Activated naive CD8-positive, alpha-beta T cell treated with anti-CD3 and anti-CD28 coated beads, Interleukin-2, amount 50 U/mL, for 24 hours (primary cell): ENCODE results near the gene MAP3K15.
"Not testable (repeated sequence)": the region's sequence is repeated elsewhere in the genome, so short reads cannot be mapped to it uniquely, and the experiment has no call there.

Experiments used
- ATAC-seq: fragments of 150-1000 bp; cut with Tn5 transposase; one replicate; pipeline ENCODE4 v1.10.0; 2021
- DNase-seq: peaks from one replicate; pipeline ENCODE4 v3.0.0; 2021
- H3K27ac Mint-ChIP-seq: one replicate; pipeline ENCODE4 v1.8.0; 2021; ENCODE audit warnings: mild to moderate bottlenecking, mixed read lengths
- H3K27me3 Mint-ChIP-seq: one replicate; pipeline ENCODE4 v1.8.0; 2021; ENCODE audit warnings: mixed read lengths
- H3K36me3 Mint-ChIP-seq: one replicate; pipeline ENCODE4 v1.8.0; 2021; ENCODE audit warnings: low read depth, mixed read lengths
- H3K4me1 Mint-ChIP-seq: one replicate; pipeline ENCODE4 v1.8.0; 2021; ENCODE audit warnings: mixed read lengths
- H3K4me3 Mint-ChIP-seq: one replicate; pipeline ENCODE4 v1.8.0; 2021; ENCODE audit warnings: mild to moderate bottlenecking, moderate library complexity, mixed read lengths
- H3K9me3 Mint-ChIP-seq: one replicate; pipeline ENCODE4 v1.8.0; 2021; ENCODE audit warnings: mixed read lengths

Gene MAP3K15

DNA sequence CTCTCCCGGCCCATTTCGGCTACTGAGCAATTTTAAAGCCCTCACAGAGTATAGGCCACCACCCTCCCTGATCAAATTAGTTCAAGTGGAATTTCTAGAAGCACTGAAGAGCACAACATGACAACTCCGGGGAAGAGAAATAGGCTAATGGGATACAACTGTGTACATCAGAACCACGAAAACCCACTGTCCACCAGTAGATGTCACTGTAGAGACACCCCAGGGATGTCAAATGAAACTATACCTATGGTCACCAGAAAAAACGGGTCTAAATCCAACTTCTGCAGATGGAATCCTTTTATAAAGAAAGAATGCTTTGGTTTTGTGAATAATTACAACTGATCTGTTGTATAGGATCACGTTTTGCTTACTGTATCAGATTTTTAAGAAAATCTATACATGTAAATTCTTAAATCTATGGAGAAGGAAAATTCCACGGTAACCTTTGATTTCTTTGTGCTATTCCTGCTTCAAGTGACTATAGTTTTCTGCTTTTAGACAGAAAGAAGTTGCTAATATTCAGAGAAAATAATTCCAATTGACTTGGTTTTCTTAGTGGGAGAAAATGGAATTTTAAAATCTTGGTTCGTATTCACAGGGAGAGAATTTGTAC, 29.5 kb upstream of the MAP3K15 start:
- Mint-ChIP-seq H3K36me3 (peaks cover 35% of the 10 kb centered on the region), H3K27ac (no peak overlapping the region), H3K27me3 (no peaks in the 10 kb centered on the region), H3K9me3 (no peaks in the 10 kb centered on the region), H3K4me3 (no peak overlapping the region), H3K4me1 (peaks cover 24% of the 10 kb centered on the region)
- ATAC-seq, result peak; percentile 63
- DNase-seq, result peak; percentile 37

DNA sequence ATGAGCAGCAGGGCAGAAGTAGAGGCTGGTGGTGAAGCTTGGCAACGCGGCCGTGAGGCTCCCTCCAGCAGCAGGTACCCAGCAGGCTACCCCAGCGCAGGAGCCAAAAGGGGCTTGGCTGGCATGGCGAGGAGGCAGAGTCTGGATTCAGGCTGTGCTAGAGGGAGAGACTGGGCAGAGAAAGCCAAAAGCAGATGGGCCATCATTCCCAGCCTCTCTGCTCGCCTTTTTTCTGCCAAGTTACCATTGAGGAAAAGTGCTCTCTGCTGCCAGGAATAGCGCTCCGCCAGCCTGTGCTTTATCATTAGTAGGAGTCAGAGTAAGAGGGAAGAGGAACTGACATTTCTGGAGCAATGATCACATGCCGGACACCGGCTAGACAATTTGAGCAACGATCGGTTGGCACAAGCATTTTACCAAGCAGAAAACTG, 28.7 kb upstream of the MAP3K15 start:
- no peaks in the 10 kb centered on the region for H3K9me3 Mint-ChIP-seq
- peaks cover 17% of the 10 kb centered on the region for H3K4me1 Mint-ChIP-seq
- DNase-seq (no peak), ATAC-seq (no peak)
- H3K27ac Mint-ChIP-seq, result no peak overlapping the region
- peaks cover 33% of the 10 kb centered on the region for H3K36me3 Mint-ChIP-seq
- H3K27me3 Mint-ChIP-seq, result no peaks in the 10 kb centered on the region
- no peak overlapping the region for H3K4me3 Mint-ChIP-seq

DNA sequence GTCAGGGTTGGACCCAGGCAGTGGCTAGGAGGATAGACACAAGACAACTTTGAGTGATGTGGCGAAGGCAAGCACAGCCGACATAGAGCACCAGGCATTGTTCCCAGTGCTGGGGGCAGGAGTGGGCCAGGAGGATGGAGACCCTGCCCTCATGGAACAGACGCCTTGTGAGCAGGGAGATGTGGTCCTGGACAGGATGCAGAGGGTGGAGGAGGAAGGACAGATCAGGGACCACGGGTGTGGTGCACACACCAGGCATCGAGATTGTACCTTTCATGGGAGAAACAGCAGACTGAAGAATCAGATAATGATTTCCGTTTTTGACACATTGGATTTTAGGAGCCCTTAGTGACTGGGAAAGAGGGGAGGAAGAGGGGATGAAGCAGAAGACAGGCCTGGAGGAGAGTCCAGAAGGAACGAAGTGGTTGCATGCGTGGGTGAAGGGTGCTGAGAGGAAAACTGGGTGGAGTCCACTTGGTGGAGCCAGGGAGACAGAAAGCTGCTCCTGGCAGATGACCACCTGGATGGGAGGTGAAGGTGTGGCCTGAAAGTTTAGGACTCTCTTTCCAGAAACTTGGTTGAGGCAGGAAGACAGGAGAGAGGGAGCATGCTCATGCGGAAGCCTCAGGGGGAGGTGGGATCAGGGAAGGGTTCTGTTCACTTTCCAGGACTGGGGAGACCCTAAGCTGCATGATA, 27.9 kb upstream of the MAP3K15 start:
- Mint-ChIP-seq H3K9me3 (no peaks in the 10 kb centered on the region), H3K4me3 (no peak overlapping the region), H3K27ac (peak overlapping the region; percentile 29), H3K27me3 (no peaks in the 10 kb centered on the region), H3K36me3 (peaks cover 25% of the 10 kb centered on the region), H3K4me1 (peaks cover 9% of the 10 kb centered on the region)
- no peak for DNase-seq
- no peak for ATAC-seq

DNA sequence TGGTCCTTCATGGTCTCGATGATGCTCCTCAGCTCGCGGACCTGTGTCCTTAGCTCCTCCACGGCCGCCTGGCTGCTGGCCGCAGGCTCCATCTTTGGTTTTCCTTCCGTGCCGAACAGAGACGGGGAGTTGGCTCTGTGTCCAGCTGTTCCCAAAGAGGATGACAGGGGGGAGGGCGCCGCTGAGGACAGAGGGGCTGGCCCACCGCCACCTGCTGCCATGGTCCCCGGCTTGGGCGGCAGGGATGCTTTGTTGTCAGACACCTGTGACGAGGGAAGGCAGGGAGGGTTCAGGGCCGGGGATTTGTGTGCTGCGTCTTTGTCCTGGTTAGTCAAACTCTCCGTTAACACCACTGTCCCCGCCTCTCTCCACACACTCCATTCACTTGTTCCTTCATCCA, 26.6 kb upstream of the MAP3K15 start:
- Mint-ChIP-seq H3K9me3 (no peaks in the 10 kb centered on the region), H3K36me3 (peaks cover 23% of the 10 kb centered on the region), H3K27me3 (no peaks in the 10 kb centered on the region), H3K27ac (no peak overlapping the region), H3K4me1 (peaks cover 5% of the 10 kb centered on the region), H3K4me3 (no peak overlapping the region)
- DNase-seq (no peak), ATAC-seq (no peak)

DNA sequence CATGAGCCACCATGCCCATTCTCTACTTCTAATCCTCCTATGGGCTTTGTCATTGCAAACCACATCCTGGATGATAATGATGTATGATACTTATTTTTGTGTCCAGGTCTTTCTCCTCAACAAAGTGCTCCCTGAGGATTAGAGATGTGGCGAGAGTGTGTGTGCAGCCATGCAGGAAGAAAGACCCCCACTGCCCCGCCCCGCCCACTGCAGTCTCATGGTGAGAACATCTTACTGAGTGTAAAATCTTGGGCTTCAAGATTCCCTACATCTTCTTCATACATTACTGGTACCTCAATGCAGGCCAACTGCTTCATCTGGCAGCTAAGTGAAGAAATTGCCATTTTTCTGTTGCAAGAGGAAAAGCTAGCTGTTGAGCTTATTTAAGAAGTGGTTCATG, 25.9 kb upstream of the MAP3K15 start:
- no peak for DNase-seq

DNA sequence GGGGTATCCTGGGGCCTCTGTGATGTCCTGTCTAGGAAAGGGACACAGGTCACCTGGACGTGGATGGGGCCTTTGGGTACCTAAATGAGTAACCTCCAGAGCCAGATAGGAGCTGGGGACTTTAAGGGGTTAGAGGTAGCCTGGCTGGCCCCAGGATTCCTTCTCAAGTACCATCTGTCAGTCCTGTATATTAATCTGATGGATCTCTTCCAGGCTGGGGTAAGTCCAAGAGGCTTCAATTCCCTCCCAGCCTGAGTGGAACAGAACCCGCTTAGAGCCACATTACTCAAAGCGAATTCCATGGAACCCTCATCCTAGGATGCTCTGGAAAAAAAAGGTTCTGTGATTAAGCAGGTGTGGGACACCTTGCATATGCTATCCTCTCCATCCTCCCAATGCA, 24.8 kb upstream of the MAP3K15 start:
- Mint-ChIP-seq H3K36me3 (peaks cover 18% of the 10 kb centered on the region), H3K4me3 (no peak overlapping the region), H3K4me1 (peaks cover 1% of the 10 kb centered on the region), H3K9me3 (no peaks in the 10 kb centered on the region), H3K27ac (no peak overlapping the region), H3K27me3 (no peaks in the 10 kb centered on the region)
- no peak for DNase-seq
- ATAC-seq, result no peak

More for the DNA sequence above, 25.9 kb upstream of the MAP3K15 start:
- Mint-ChIP-seq H3K27ac (no peak overlapping the region), H3K4me1 (peaks cover 5% of the 10 kb centered on the region), H3K4me3 (no peak overlapping the region), H3K27me3 (no peaks in the 10 kb centered on the region), H3K9me3 (no peaks in the 10 kb centered on the region), H3K36me3 (peaks cover 23% of the 10 kb centered on the region)
- ATAC-seq, result no peak

DNA sequence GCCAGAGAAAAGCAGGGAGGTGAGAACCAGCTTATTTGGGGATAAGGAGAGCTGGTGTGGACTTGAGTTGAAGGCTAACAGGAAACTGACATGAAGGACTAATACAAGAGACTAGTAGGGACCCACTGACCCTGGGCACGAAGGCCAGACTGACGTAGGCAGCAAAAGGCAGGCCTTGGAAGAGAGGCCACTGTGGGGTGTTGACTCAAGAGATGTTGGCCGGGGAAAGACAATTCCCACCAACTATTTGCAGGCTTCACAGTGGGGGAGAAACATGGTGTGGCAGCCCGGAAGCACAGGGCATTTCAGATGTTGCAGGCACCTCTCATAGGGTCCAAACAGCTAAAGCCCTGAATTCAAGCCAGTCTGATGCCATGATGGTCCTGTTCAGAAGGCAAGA, 24.4 kb upstream of the MAP3K15 start:
- Mint-ChIP-seq H3K4me3 (no peak overlapping the region), H3K27ac (peak overlapping the region; percentile 57)

DNA sequence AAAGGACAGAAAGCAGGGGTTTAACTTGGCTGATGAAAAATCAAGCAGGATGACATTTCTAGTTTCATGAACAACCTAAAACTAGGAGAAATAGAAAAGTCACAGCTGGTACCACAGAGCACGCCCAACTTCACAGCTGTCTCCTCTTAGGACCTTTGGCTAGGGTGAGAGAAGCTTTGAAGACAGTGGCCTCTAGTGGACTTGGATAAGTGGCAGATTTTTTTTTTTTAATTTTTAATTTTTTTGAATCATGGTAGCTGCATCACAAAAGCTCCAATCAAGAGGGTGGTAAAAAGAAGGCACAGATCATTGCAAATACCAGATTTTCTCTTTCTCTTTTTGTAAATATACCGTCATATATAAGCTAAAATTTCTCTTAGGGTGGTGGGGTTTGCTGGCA, 20.2 kb upstream of the MAP3K15 start:
- no peak overlapping the region for H3K4me3 Mint-ChIP-seq
- H3K36me3 Mint-ChIP-seq, result peaks cover 5% of the 10 kb centered on the region
- no peaks in the 10 kb centered on the region for H3K9me3 Mint-ChIP-seq
- no peak overlapping the region for H3K27ac Mint-ChIP-seq
- H3K27me3 Mint-ChIP-seq, result no peaks in the 10 kb centered on the region
- no peaks in the 10 kb centered on the region for H3K4me1 Mint-ChIP-seq
- DNase-seq (no peak), ATAC-seq (no peak)

More for the DNA sequence above, 24.4 kb upstream of the MAP3K15 start:
- peaks cover 15% of the 10 kb centered on the region for H3K36me3 Mint-ChIP-seq
- no peaks in the 10 kb centered on the region for H3K27me3 Mint-ChIP-seq
- DNase-seq (no peak), ATAC-seq (no peak)
- no peaks in the 10 kb centered on the region for H3K4me1 Mint-ChIP-seq
- H3K9me3 Mint-ChIP-seq, result no peaks in the 10 kb centered on the region

DNA sequence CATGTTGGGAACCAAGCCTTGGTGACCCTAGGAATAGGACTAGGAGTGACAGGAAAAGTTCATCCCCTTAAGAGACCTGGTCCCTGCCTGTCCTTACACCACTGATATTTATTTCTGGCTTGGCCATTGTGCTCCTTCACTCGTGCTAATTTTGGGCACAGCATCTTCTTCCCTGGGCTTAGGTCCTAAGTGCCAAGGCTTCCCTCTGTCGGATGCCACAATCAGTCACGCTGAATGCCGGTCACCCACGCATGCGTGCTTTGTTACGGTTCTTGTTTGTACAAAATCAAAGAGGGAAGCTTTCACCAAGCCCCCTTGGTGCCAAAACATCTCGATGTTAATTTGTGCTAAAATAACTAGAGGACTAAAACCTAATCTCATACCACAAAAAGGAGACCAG, 17.4 kb upstream of the MAP3K15 start:
- Mint-ChIP-seq H3K9me3 (no peaks in the 10 kb centered on the region), H3K4me1 (no peaks in the 10 kb centered on the region), H3K4me3 (no peak overlapping the region), H3K27me3 (no peaks in the 10 kb centered on the region), H3K27ac (no peak overlapping the region), H3K36me3 (no peaks in the 10 kb centered on the region)
- ATAC-seq (no peak), DNase-seq (no peak)

DNA sequence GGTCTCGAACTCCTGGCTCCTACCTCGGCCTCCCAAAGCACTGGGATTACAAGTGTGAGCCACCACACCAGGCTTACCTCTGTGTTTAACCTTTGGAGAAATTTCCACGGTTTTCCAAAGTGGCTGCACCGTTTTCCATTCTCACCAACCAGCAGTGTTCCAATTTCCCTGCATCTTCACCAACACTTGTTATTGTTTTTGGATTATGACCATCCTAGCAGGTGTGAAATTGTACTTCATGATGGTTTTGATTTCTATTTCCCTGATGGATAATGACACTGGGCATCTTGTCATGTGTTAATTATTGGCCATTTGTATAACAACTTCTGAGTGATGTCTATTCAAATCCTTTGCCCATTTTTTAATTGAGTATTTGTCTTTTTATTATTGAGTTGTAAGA, 2.7 kb upstream of the MAP3K15 start:
- H3K4me3 Mint-ChIP-seq, result no peak overlapping the region

DNA sequence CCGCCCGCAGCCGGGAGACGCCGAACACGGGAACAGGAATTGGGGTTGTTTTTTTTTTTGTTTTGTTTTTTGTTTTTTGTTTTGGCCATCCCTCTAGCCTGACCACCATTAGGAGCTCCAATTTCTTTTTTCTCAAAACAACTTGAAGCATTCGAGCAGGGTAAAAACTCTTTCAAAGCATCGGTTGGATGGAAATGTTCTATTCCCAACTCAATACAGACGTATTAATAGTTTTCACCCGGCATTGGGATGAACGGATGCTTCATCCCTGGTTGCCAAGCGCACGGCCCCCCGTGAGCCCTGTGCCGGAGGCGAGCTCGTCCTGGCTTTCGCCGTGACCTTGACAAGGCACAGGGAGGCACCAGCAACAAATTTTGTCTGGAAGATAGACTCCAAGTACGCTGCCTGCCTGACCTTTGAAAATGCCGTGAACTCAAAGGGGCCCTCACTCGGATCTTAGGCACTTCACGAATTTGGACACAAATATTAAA, 352 bp upstream of the MAP3K15 start:
- Mint-ChIP-seq H3K4me1 (peaks cover 2% of the 10 kb centered on the region), H3K27me3 (peaks cover 28% of the 10 kb centered on the region), H3K36me3 (no peaks in the 10 kb centered on the region), H3K4me3 (no peak overlapping the region), H3K9me3 (no peaks in the 10 kb centered on the region), H3K27ac (no peak overlapping the region)
- DNase-seq, result no peak
- no peak for ATAC-seq

More for the DNA sequence above, 2.7 kb upstream of the MAP3K15 start:
- ATAC-seq, result no peak
- H3K27me3 Mint-ChIP-seq, result peaks cover 26% of the 10 kb centered on the region
- no peaks in the 10 kb centered on the region for H3K36me3 Mint-ChIP-seq
- no peaks in the 10 kb centered on the region for H3K9me3 Mint-ChIP-seq
- no peak for DNase-seq
- peaks cover 2% of the 10 kb centered on the region for H3K4me1 Mint-ChIP-seq
- no peak overlapping the region for H3K27ac Mint-ChIP-seq

DNA sequence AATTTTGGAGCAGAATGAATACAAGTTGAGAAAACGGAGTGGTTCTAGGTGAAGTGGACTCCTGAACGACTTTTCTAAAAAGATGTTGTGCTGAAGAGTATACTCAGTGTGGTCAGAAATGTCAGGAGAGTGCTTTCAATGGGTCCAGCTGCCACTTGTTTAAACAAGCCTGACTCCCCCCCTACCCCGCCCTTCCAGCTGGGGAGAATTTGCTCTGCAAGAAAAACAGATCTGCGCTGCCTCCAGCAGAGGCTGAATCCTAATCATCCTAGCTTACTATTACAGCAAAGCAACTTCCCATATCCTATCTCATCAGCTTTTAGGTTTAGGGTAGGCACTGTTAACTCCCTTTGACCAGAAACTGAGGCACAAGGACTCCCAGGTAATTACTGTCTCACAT, 1.9 kb downstream of the MAP3K15 start:
- DNase-seq (no peak), ATAC-seq (no peak)
- no peaks in the 10 kb centered on the region for H3K36me3 Mint-ChIP-seq
- H3K27ac Mint-ChIP-seq, result no peak overlapping the region
- peaks cover 4% of the 10 kb centered on the region for H3K9me3 Mint-ChIP-seq
- H3K4me1 Mint-ChIP-seq, result peaks cover 2% of the 10 kb centered on the region
- H3K27me3 Mint-ChIP-seq, result peaks cover 29% of the 10 kb centered on the region
- H3K4me3 Mint-ChIP-seq, result no peak overlapping the region

DNA sequence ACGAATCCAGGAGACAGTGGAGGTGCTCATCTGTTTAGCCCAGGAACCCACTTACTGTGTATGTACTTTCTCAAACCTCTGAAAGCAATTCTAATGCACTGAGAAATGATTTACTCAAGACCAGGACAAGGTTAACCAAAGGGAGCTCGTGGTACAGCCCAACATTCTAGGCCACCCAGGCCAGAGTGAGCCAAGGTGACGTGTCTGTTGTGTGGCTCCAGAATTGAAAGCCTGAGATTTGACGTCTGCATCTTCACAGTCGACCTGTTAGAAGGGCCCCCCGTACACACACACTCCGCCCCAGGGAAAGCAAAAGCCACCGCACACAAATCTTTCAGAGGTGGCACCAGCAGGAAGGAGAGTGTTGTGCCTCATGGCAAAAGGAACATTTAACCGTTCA, 2.3 kb downstream of the MAP3K15 start:
- H3K9me3 Mint-ChIP-seq, result peaks cover 4% of the 10 kb centered on the region
- DNase-seq (no peak), ATAC-seq (no peak)
- no peaks in the 10 kb centered on the region for H3K36me3 Mint-ChIP-seq
- H3K27ac Mint-ChIP-seq, result no peak overlapping the region
- peaks cover 26% of the 10 kb centered on the region for H3K27me3 Mint-ChIP-seq
- H3K4me1 Mint-ChIP-seq, result peaks cover 2% of the 10 kb centered on the region
- no peak overlapping the region for H3K4me3 Mint-ChIP-seq

DNA sequence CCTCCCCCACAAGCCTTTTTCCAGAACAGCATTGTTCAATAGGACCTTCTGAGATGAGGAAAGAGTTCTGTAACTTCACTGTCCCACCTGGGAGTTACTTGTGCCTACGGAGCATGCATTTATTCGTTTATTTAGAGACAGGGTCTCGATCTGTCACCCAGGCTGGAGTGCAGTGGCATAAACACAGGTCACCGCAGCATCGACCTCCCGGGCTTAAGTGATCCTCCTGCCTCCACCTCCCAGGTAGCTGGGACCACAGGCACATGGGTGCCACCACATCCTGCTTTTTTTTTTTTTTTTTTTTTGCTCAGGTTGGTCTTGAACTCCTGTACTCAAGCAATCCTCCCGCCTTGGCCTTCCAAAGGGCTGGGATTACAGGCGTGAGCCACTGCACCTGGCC, 2.9 kb downstream of the MAP3K15 start:
- no peak for DNase-seq
- ATAC-seq, result no peak
- no peak overlapping the region for H3K27ac Mint-ChIP-seq
- peaks cover 4% of the 10 kb centered on the region for H3K9me3 Mint-ChIP-seq
- peaks cover 26% of the 10 kb centered on the region for H3K27me3 Mint-ChIP-seq
- peaks cover 2% of the 10 kb centered on the region for H3K4me1 Mint-ChIP-seq
- no peaks in the 10 kb centered on the region for H3K36me3 Mint-ChIP-seq
- H3K4me3 Mint-ChIP-seq, result no peak overlapping the region

DNA sequence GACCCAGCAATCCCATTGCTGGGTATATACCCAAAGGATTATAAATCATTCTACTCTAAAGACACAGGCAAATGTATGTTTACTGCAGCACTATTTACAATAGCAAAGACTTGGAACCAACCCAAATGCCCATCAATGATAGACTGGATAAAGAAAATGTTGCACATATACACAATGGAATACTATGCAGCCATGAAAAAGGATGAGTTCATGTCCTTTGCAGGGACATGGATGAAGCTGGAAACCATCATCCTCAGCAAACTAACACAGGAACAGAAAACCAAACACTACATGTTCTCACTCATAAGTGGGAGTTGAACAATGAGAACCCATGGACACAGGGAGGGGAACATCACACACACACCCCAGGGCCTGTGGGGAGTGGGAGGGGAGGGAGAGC, 3.5 kb downstream of the MAP3K15 start:
- not testable (repeated sequence) for H3K36me3 Mint-ChIP-seq, DNase-seq, H3K27ac Mint-ChIP-seq, ATAC-seq, H3K4me3 Mint-ChIP-seq, H3K4me1 Mint-ChIP-seq, H3K9me3 Mint-ChIP-seq
- H3K27me3 Mint-ChIP-seq, result peaks cover 21% of the 10 kb centered on the region
